Stimulated activated CD4-positive, alpha-beta T cell treated with anti-CD3 and anti-CD28 coated beads, TNF-alpha, amount 100 ng/mL, for 1 hour (primary cell): ENCODE data around the gene SCNM1.
A peak's percentile ranks its signal among the peaks of the same experiment; 100 is the strongest.
"Not testable (repeated sequence)": the region's sequence is repeated elsewhere in the genome, so short reads cannot be mapped to it uniquely, and the experiment has no call there.

ENCODE experiments used
- DNase-seq, 3 donors: peaks; one replicate each; pipeline ENCODE4 v3.0.0-alpha.2; 2020; ENCODE audit warnings: low read depth in 3 of 3, low spot score in 1 of 3

SCNM1 gene

GRCh38 chr1:151146412-151147131, 19.4 kb upstream of the SCNM1 start, which contains the start of gene SEMA6C:
Gene SEMA6C, minus strand, starts transcription at chr1:151146631. Its CDS starts 4,010 bp downstream, at chr1:151142621.
- DNase-seq: peak; percentile 59 to 76 (median 69)

DNA sequence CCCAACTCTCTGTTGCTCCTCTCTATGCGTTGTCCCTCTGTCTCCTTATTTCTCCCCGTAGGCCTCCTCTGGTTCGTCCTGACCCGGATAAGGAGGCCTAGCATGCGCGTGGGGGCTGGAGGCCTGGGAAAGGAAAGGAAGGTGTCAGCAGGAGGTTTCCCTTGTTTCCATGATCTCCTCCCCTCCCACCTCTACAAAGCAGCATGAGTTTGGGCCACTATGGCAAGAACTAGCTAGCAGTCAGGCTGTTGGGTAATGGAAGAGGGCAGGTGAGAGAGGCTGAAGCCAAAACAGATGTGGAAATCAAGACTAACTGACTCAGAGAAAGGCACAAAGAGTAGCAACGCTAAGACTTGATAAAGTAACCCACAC, 18.8 kb upstream of the SCNM1 start:
- DNase-seq: no peak

- no peak for DNase-seq
These were observed 18.3 kb upstream of the SCNM1 start for GRCh38 chr1:151147665-151148064.

- DNase-seq: peak; percentile 35 to 66 (median 41)
These were observed 9.5 kb upstream of the SCNM1 start, which contains the start of gene TNFAIP8L2 for GRCh38 chr1:151156515-151156819. Gene TNFAIP8L2, plus strand, starts transcription at chr1:151156649. Its CDS starts 2,049 bp downstream, at chr1:151158698.

GRCh38 chr1:151157067-151157531, 8.8 kb upstream of the SCNM1 start:
- peak in 1 of 3 donors; percentile 15 for DNase-seq

GRCh38 chr1:151158326-151158725, 7.6 kb upstream of the SCNM1 start:
- peak in 1 of 3 donors; percentile 31 for DNase-seq

DNA sequence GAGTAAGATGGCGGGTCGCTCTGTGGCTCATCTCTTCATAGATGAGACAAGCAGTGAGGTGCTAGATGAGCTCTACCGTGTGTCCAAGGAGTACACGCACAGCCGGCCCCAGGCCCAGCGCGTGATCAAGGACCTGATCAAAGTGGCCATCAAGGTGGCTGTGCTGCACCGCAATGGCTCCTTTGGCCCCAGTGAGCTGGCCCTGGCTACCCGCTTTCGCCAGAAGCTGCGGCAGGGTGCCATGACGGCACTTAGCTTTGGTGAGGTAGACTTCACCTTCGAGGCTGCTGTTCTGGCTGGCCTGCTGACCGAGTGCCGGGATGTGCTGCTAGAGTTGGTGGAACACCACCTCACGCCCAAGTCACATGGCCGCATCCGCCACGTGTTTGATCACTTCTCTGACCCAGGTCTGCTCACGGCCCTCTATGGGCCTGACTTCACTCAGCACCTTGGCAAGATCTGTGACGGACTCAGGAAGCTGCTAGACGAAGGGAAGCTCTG, 7.1 kb upstream of the SCNM1 start:
- no peak for DNase-seq

GRCh38 chr1:151159373-151159772, 6.6 kb upstream of the SCNM1 start:
- no peak for DNase-seq

DNA sequence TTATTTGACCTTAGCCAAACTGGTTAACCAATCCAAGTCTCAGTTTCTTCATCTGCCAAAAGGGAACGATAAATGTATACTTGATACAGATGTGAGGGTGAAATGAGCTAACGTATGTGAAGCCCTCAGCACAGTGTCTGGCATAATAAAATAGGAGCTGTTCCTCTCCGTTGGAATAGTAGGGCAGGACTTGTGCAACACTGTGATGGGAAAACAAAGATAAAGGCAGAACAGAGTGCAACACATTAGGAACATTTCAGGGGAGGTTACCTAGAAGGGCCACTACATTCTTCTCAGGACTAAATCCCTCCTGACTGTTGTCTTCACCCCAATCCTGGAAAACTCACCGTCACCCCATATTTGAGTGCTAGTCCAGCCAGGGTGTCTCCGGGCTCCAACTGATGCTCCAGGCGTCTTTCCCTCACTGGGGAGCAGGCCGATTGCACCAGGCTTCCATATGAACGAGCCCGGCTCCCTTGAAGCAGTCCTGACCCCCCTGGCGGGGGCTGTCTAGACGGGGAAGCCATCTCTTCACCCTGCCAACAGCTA, 1.1 kb upstream of the SCNM1 start:
- no peak for DNase-seq

DNA sequence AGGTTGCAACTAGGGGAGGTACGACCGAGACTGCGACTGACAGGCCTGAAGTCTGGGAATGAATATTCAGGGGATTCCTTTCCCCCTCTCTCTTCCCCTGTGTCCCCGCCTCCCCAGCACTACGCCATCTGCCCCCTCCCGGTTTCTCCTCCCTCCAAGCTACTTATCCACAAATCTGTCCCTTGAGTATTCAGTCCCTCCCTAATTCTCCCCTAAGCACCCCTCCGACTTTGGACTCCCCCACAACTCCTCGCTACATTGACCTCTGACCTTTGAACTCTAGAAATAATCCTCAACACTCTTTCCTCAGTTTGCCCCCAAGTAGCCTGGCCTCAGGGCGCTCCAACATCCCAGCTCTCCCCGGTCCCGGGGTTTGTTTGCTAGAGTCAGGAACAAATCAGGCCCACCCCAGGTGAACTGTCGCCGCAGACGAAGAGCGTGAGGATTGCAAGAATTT, 635 bp upstream of the SCNM1 start:
- no peak for DNase-seq

DNA sequence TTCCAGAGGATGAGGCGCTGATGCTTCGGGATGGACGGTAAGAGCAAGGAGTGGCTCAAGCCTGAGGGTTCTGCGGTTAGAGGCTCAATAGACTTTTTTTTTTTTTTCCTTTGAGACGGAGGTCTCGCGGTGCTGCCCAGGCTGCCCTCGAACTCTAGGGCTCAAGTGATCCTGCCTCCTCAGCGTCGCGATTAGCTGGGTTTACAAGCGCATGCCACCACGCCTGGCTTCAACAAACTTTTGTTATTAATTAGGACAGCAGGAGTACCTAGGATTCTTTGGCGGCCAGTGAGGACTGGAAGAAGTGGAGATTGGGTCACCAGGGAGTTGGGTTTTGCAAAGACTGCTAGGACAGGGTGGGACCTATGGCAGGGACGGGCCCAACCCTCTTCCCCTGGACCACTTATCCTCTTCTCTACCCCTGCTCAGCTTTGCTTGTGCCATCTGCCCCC, 587 bp downstream of the SCNM1 start:
- DNase-seq: no peak

GRCh38 chr1:151167116-151167515, 1.2 kb downstream of the SCNM1 start:
- DNase-seq: no peak

DNA sequence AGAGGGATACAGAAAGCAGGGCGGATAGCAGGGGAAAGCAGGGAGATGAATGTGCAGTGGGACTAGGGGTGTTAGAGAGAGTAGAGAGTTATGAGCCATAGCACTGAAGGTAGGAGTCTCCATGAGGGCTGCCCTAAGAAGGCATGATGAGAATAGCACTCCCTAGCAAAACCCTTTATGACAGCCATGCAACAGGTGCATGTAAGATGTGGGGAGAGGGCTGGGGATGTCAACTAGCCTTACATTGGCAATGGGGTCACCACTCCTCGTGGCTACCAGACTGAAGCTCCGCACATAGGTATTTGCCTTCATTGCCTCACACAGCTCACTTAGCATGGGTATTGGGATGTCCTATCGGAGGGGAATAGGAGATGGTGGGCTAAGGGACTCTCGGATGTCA, 5.2 kb downstream of the SCNM1 start:
- DNase-seq: no peak

GRCh38 chr1:151175041-151175741, 9.2 kb downstream of the SCNM1 start:
- DNase-seq: no peak

- DNase-seq: no peak
These were observed 9.9 kb downstream of the SCNM1 start, which contains the start of gene TMOD4 for GRCh38 chr1:151175863-151176262. Gene TMOD4, minus strand, starts transcription at chr1:151175981. Its CDS starts 1,106 bp downstream, at chr1:151174875.

- DNase-seq: no peak
These were observed 10.6 kb downstream of the SCNM1 start for GRCh38 chr1:151176514-151177045.

- no peak for DNase-seq
These were observed 18.3 kb downstream of the SCNM1 start for GRCh38 chr1:151184211-151184610.

GRCh38 chr1:151187205-151187604, 21.3 kb downstream of the SCNM1 start:
- DNase-seq: no peak

DNA sequence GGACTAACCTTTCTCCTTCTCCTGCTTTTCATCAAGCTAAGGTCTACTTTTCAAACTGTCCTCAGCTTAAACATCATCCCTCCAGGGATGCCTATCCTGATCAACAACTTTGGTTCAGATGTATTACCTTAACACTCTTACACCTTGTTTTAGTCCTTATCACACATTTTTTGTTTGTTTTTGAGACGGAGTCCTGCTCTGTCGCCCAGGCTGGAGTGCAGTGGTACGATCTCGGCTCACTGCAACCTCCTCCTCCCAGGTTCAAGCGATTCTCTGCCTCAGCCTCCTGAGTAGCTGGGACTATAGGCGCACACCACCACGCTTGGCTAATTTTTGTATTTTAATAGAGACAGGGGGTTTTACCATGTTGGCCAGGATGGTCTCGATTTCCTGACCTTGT, 22.7 kb downstream of the SCNM1 start:
- not testable (repeated sequence) for DNase-seq

GRCh38 chr1:151189637-151190445, 23.9 kb downstream of the SCNM1 start, which contains the start of gene VPS72:
Gene VPS72, minus strand, starts transcription at chr1:151190197. Its CDS starts 76 bp downstream, at chr1:151190121.
- DNase-seq: peak; percentile 53 to 68 (median 66)
